OCI-M1 (cell line): Measurements from ENCODE around the gene CD24.

Source experiments
- DNase-seq: peaks from one replicate; lab custom pipeline; 2025; lab: John Stamatoyannopoulos, UW

Gene CD24

DNA sequence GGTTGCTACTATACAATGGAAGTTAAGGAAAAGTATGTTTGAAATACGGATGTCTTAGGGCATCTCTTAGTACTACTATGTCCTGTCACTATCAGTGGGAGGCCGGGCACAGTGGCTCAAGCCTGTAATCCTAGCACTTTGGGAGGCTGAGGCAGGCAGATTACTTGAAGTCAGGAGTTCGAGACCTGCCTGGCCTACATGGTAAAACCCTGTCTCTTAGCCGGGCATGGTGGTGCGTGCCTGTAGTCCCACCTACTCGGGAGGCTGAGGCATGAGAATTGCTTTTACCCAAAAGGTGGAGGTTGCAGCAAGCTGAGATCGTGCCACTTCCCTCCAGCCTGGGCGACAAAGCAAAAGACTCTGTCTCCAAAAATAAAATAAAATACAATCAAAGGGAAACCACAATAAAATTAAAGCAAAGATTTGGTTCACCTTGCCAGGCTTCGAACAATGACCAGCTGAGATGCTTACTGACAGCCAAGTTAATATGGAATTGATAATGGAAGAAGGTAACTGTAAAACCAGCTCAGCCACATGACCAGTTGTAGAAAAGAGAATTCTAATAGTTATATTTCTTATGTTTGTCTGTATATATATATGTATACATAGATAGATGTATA, 6.5 kb downstream of the CD24 start:
- DNase-seq: no peak

DNA sequence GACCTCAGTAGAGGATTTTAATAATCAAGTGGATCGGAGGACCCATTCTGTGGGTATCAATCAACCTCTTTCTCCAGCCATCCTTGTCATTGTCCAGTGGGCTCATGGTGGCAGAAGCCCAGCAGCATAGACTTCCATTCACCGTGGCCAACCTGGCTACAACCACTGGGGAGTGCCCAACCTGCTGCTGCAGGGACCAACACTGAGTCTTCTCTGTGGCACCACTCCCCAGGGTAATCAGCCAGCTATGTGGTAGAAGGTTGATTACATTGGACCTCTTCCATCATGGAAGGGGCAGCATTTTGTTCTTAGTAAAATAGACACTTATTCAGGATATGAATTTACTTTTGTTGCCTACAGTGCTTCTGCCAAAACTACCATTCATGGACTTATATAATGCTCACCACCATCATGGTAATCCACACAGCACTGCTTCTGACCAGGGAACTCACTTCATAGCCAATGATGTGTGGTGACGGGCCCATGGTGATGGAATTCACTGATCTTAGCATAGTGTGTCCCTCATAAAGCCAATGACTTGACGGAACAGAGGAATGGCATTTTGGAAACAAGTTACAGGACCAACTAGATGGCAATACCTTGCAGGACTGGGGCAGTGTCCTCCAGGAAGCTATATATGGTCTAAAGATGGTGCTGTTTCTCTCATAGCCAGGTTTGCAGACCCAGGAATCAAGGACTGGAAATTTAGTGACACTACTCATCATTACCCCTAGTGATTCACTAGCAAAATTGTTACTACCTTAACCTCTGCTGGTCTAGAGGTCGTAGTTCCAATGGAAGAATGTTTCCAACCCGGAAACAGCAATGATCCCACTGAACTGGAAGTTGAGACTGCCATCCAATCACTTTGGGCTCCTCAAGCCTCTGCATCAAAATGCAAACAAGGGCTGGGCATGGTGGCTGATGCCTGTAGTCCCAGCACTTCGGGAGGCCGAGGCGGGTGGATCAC, 7.6 kb downstream of the CD24 start:
- no peak for DNase-seq

DNA sequence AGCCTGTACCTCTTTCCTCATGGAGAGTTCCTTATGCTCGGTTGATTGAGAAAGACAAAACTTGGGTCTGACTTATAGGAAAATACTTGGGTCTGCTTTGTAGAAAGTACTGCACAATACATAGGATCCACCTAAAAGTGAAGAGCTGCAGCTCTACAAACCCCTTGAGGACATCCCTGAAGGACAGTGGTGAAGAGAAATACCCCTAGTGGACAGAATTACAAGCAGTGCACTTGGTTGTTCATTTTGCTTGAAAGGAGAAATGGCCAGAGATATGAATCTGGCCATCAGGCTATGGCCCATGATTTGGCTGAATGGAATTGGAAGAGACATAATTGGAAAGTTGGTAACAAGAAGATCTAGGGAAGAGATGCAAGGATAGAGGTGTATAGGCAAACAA, 8.3 kb downstream of the CD24 start:
- peak; percentile 52 for DNase-seq

DNA sequence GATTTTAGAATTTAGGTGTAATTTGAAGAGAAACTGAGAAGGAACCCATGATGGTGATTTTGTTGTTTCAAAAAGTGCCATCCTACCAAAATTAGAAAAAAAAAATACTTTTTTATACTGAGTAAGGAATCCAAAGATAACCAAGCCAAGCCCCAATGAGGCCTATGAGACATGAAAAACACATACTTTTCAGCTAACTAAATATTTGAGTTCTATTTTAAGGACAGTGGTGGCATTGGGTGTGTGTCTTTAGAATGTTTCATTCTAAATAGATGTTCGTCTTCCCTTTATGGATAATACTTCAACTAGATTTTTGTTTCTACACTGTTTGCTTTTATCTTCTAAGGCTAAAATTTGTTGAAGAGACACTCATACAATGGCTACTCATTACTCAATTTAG, 9.6 kb downstream of the CD24 start:
- no peak for DNase-seq

DNA sequence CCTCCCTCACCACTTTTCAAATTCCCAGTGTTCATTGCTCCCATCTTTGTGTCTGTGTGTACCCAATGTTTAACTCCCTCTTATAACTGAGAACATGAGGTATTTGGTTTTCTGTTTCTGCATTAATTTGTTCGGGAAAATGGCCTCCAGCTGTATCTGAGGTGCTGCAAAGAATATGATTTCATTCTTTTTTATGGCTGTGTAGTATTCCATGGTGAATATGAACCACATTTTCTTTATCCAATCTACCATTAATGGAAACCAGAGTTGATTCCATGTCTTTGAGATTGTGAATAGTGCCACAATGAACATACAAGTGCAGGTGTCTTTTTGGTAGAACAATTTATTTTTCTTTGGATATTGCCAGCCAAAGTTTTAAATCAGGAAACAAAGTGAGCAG, 10.4 kb downstream of the CD24 start:
- DNase-seq: no peak

DNA sequence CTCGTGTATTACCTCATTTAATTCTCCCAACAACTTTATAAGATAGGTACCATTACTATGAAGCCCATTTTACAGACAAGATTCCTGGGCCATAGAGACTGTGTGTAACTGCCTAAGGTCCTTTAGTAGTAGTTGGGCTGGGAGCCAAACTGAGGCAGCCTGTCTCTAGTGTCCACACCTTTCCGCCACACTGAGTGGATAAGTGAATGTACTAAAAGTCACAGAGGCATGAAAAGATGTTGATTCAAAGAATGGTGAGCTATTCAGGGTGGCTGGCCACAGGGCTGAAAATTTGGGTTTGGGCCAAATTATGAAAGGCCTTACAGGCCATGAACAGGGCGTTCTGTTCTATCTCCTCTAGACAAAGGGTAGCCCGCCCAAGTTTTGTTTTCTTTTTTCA, 11.0 kb downstream of the CD24 start:
- no peak for DNase-seq

DNA sequence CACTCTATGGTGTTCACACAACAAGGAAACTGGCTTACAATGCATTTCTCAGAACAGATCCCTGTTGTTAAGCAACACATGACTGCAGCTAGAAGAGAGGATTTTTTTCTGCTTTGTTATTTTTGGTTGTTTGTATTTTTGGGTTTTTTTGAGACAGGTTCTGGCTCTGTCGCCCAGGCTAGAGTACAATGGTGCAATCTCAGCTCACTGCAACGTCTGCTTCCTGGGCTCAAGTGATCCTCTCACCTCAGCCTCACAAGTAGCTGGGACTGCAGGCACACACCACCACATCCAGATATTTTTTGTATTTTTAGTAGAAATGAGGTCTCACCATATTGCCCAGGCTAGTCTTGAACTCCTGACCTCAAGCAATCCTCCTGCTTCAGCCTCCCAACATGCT, 12.7 kb downstream of the CD24 start:
- DNase-seq: no peak

DNA sequence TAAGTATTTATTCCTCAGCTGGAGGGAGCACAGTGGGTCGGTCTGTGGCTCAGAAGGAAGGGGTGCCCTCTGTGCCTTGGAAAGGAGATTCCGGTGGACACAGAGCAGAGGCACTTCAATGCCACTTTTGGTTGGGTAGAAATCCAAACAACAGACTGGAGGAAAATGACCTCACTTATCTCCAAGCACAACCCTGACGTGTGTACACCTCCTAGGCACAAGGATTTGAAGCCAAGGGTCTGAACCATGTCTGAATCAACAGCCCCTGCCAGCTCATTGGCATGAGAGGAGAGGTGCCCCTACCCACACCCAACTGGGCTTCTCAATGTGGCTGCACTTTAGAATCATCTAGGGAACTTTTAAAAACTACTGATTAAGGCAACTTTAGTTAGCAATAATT, 13.4 kb downstream of the CD24 start:
- no peak for DNase-seq

DNA sequence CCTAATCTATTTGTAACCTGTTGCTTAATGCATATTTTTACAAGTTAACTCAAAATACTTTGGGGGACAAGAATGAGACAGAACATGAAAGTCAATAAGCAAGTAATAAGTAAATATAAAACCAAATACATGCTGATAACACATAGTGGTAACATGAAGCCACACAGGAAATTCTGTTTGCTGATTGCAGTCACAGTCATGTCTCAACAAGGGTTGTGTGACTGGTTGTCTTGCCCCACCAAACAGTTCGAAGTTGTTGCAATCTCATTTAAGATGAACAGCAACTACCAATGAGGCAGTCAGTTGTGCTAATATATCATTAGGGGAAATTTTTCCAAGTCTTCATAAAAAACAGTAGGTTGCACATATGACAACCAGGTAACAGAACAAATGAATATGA, 14.5 kb downstream of the CD24 start:
- no peak for DNase-seq

DNA sequence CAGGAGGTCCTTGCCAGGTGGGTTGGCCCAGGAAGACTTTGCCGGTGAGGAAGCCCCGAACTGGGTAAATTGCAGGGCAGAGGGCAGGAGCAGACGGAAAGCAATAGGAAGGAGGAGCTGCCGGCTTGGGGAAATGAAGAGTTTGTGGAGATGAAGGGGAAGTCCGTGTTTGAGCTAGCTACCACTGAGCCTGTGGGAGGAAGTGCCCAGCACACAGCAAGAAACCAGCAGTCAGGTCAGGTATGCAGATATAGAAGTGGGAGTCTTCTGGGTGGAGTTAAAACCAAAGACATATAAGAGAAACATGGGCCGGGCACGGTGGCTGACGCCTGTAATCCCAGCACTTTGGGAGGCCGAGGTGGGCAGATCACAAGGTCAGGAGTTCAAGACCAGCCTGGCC, 34.7 kb downstream of the CD24 start:
- DNase-seq: peak; percentile 16

DNA sequence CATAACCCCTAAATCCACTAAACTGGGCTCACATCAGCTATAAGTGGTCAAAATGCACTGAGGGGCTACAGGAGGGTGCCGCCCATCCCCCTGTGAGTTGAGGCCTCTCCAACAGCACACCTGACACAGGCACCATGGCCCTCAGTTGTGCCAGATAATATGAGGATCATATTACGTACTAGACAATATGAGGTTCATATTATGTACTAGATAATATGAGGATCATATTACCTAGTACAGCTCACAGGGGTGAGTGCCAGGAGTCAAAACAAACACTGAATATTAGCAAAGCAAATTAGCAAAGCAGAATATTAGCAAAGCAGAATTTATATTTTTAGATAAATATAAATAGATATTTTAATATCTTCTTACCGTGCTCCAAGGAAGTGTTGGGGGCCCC, 35.3 kb downstream of the CD24 start:
- DNase-seq: no peak

DNA sequence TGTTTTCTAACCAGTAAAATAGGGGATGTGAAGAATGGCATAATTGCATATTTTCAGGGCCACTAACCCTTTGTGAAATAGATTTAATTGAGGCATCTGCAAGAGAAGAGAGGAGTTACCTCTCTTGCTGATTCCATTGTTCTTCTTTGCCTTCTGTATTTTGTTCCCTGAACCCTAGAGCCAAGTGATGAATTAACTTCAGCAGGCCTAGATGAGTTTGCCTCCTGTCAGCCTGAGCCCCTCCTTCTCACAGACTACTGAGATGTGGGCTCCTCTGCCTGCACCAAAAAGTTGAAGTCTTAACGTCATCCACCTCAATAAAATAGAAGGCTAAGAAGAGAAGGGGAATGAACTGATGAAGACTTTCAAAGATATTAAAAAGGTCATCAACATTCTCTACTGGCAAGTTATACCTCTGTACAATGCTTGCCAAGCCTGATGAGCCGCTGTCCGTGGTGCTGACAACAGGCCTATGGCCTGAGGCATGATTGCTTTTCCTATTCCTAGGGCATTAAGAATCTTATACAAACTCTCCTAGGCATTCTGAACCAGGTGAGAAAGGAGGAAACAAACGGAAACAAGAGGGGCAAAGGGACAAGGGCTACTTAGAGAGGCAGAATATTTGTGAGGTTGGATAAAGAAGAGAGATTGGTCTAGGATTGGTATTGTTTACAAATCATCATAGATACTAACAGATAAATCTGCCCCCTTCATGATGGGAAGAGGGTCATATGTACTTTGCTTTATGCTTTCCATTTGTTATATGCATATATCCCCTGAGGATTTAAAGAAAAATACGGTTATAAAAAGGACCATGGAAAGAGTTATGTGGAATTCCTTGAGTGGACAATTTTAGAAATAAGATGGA, 46.8 kb downstream of the CD24 start:
- DNase-seq: peak; percentile 83

DNA sequence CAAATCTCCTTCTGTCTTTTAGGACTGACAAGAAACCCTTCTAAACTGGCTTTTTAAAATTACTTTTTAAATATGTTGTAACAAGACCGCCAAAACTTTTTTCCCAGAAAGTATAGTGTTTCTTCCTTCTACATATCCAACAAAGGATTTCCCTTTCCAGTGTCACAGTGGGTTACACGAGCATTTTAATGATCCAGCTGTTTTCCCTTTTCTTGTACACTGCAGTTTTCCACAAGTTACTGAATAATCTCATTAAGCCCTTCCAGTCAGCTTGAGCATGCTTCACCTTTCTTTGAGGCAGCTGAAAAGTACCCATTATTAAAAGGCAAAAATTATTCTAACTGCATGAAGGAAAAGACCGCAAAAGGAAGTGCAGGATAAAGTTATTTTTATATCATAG, 48.6 kb downstream of the CD24 start:
- no peak for DNase-seq

DNA sequence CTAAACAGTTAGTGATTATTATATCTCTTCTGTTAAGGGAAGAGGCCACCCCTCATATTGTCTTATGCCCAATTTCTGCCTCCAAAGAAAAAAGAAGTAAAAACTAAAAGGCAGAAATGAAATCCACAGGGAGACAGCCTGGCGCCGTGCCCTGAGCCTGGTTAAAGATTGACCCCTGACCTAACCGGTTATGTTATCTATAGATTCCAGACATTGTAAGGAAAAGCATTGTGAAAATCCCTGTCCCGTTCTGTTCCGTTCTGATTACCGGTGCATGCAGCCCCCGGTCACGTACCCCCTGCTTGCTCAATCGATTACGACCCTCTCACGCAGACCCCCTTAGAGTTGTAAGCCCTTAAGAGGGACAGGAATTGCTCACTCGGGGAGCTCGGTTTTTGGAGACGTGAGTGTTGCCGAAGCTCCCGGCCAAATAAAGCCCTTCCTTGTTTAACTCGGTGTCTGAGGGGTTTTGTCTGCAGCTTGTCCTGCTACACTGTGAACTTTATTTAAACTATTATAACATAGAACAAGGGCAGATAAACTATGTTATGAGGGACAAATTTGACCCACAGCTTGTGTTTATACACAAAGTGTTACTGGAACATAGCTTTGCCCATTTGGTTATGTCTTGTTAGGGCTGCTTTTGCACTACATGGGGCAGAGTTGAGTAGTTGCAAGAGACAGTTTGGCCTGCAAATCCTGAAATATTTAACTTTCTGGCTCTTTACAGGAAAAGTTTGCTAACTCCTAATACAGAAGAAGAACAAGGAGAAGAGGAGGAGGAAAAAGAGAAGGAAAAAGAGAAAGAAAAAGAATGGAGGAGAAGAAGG, 49.6 kb downstream of the CD24 start:
- peak; percentile 91 for DNase-seq

DNA sequence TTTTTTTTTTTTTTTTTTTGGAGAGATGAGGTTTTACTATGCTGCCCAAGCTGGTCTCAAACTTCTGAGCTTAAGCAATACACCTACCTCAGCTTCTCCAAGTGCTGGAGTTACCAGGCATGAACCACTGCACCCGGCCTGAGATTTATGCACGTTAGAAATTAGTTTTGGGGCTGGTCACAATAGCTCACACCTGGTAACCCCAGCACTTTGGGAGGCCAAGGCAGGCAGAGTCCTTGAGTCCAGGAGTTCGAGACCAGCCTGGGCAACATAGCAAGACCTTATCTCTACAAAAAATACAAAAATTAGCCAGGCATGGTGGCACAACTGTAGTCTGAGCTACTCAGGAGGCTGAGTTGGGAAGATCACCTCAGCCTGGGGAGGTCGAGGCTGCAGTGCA, 51.9 kb downstream of the CD24 start:
- no peak for DNase-seq
